Measurements from ENCODE around the gene MRTFA.
"Not testable (repeated sequence)": the region's sequence is repeated elsewhere in the genome, so short reads cannot be mapped to it uniquely, and the experiment has no call there.

MRTFA gene

GRCh38 chr22:40560994-40561515 lies 75.5 kb downstream of the MRTFA start:
- TF ChIP-seq CTCF (conservative IDR thresholded peaks at IDR 0.05): no peak

GRCh38 chr22:40560551-40560950 lies 76.0 kb downstream of the MRTFA start:
- no peak overlapping the region for H3K27ac ChIP-seq
- TF ChIP-seq CTCF (conservative IDR thresholded peaks at IDR 0.05): no peak

More at GRCh38 chr22:40560994-40561515, 75.5 kb downstream of the MRTFA start:
- H3K27ac ChIP-seq: no peak overlapping the region

- H3K27ac ChIP-seq: no peak overlapping the region
- TF ChIP-seq CTCF (conservative IDR thresholded peaks at IDR 0.05): no peak
Measured at GRCh38 chr22:40557972-40558371, 78.5 kb downstream of the MRTFA start.

- H3K27ac ChIP-seq: no peak overlapping the region
- no peak for TF ChIP-seq CTCF (conservative IDR thresholded peaks at IDR 0.05)
Measured at GRCh38 chr22:40556641-40557040, 79.9 kb downstream of the MRTFA start.

- not testable (repeated sequence) for H3K27ac ChIP-seq
Measured at GRCh38 chr22:40554023-40554422, 82.5 kb downstream of the MRTFA start.

- TF ChIP-seq CTCF (conservative IDR thresholded peaks at IDR 0.05): no peak
- no peak overlapping the region for H3K27ac ChIP-seq
Measured at GRCh38 chr22:40553014-40553554, 83.4 kb downstream of the MRTFA start.

- no peak overlapping the region for H3K27ac ChIP-seq
- no peak for TF ChIP-seq CTCF (conservative IDR thresholded peaks at IDR 0.05)
Measured at GRCh38 chr22:40552070-40552469, 84.4 kb downstream of the MRTFA start.

- H3K27ac ChIP-seq: no peak overlapping the region
- TF ChIP-seq CTCF (conservative IDR thresholded peaks at IDR 0.05): no peak
Measured at GRCh38 chr22:40547729-40548143, 88.8 kb downstream of the MRTFA start.

All from VCaP (cell line).